ENCODE results near the gene RNASEH2C. TPM values are rescaled to one million over a fixed set of nuclear protein-coding genes. Genes with fewer than 3 reads are reported as not detected.

RNASEH2C gene
- total and polyA plus RNA-seq, 2 of the 13 experiments (the other 11 are each of a cell fraction or from before 2014, with no cell fraction given) = 27.4 to 50.9 TPM

GRCh38 chr11:65700399-65700798 is 20.2 kb downstream of the RNASEH2C start (continued):
- TF ChIP-seq ZNF790 (CRISPR knock-in tag; IDR thresholded peaks at IDR 0.05; ENCODE audit: borderline replicate concordance) (no peak), KLF16 (CRISPR knock-in tag; IDR thresholded peaks at IDR 0.05) (no peak), ZNF749 (CRISPR knock-in tag; IDR thresholded peaks at IDR 0.05; ENCODE audit: borderline replicate concordance) (no peak)

DNA sequence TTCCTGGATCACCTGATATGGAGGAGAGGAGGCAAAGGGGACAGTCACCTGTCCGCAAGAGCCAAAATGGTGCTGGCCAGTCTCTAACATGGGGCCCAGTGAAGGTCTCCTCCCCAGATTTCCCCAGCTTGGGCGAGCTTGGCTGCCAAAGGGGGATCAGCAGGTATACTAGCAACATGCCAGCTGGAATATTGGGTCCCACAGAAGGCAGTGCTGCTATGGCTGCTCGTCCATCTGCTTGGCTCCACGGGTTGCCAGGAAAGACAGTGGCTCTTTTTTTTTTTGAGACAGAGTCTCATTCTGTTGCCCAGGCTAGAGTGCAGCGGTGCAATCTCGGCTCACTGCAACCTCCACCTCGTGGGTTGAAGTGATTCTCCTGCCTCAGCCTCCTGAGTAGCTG is 21.3 kb downstream of the RNASEH2C start:
- CTCF ChIA-PET (ENCODE audit: low intra/inter-chr PET ratio, low total read pairs) = no interaction called here
- no TSS peak for BruUV-seq (replicated peaks)
- POLR2A ChIA-PET = no interaction called here
- Histone ChIP-seq H3K36me3 (replicated peaks in 1 of 2; ENCODE audit: control insufficient read depth in 1 of 2, insufficient read depth in 2 of 2, low read length in 2 of 2) (no peaks in the 10 kb centered on the region), H3K9me3 (ENCODE audit: low read length) (no peaks in the 10 kb centered on the region), H3K9ac (ENCODE audit: insufficient read depth, low read depth, low read length) (no peak overlapping the region), H3K27me3 (ENCODE audit: control insufficient read depth in 1 of 2, insufficient read depth in 2 of 2, low read length in 2 of 2) (peaks cover 2 to 38% of the 10 kb centered on the region in 2 experiments), H3K4me1 (ENCODE audit: insufficient read depth, low read length) (peaks cover 15% of the 10 kb centered on the region), H3K79me2 (ENCODE audit: insufficient read depth, low read length) (no peaks in the 10 kb centered on the region), H4K20me1 (ENCODE audit: insufficient read depth, low read length) (no peaks in the 10 kb centered on the region), H3K4me3 (replicated peaks in 1 of 3; ENCODE audit: insufficient read depth in 1 of 3, low read depth in 2 of 3, low read length in 3 of 3) (no peak overlapping the region), H2AFZ (ENCODE audit: low read length) (no peak overlapping the region), H3K27ac (ENCODE audit: extremely low read length, insufficient read depth, low read length) (no peak overlapping the region), H3K4me2 (ENCODE audit: low read depth, low read length) (no peak overlapping the region)
- FAIRE-seq = no peak
- 23% methylated on average over 7 of the region's 7 CpGs for WGBS (ENCODE audit: low lambda C conversion rate)
- no peak for ATAC-seq
- in situ Hi-C loops (cut with HindIII; ENCODE audit: extremely low pct_ligation_motif_present, low pct_unique_long_range_greater_than_20kb) = no loop called here
- DNase-seq (ENCODE audit: low spot score) = no peak
- intact Hi-C loops (cut with micrococcal nuclease; ENCODE audit: unreplicated experiment) = no loop called here
- TF ChIP-seq MATR3 (CRISPR knock-in tag; IDR thresholded peaks at IDR 0.05) = no peak
- TF ChIP-seq MTF1 (CRISPR knock-in tag; IDR thresholded peaks at IDR 0.05) = no peak
- no peak for TF ChIP-seq ZFP82 (CRISPR knock-in tag; IDR thresholded peaks at IDR 0.05; ENCODE audit: borderline replicate concordance)
- TF ChIP-seq, protein P1, sequence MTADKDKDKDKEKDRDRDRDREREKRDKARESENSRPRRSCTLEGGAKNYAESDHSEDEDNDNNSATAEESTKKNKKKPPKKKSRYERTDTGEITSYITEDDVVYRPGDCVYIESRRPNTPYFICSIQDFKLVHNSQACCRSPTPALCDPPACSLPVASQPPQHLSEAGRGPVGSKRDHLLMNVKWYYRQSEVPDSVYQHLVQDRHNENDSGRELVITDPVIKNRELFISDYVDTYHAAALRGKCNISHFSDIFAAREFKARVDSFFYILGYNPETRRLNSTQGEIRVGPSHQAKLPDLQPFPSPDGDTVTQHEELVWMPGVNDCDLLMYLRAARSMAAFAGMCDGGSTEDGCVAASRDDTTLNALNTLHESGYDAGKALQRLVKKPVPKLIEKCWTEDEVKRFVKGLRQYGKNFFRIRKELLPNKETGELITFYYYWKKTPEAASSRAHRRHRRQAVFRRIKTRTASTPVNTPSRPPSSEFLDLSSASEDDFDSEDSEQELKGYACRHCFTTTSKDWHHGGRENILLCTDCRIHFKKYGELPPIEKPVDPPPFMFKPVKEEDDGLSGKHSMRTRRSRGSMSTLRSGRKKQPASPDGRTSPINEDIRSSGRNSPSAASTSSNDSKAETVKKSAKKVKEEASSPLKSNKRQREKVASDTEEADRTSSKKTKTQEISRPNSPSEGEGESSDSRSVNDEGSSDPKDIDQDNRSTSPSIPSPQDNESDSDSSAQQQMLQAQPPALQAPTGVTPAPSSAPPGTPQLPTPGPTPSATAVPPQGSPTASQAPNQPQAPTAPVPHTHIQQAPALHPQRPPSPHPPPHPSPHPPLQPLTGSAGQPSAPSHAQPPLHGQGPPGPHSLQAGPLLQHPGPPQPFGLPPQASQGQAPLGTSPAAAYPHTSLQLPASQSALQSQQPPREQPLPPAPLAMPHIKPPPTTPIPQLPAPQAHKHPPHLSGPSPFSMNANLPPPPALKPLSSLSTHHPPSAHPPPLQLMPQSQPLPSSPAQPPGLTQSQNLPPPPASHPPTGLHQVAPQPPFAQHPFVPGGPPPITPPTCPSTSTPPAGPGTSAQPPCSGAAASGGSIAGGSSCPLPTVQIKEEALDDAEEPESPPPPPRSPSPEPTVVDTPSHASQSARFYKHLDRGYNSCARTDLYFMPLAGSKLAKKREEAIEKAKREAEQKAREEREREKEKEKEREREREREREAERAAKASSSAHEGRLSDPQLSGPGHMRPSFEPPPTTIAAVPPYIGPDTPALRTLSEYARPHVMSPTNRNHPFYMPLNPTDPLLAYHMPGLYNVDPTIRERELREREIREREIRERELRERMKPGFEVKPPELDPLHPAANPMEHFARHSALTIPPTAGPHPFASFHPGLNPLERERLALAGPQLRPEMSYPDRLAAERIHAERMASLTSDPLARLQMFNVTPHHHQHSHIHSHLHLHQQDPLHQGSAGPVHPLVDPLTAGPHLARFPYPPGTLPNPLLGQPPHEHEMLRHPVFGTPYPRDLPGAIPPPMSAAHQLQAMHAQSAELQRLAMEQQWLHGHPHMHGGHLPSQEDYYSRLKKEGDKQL (CRISPR knock-in tag; IDR thresholded peaks at IDR 0.05; ENCODE audit: low read depth) = no peak
- no peak for TF ChIP-seq SMYD3 (CRISPR knock-in tag; IDR thresholded peaks at IDR 0.05)
- TF ChIP-seq SMARCC2 (IDR thresholded peaks at IDR 0.05) = no peak
- no peak for TF ChIP-seq ELF4 (CRISPR knock-in tag; IDR thresholded peaks at IDR 0.05; ENCODE audit: borderline replicate concordance)
- TF ChIP-seq ISX (CRISPR knock-in tag; conservative IDR thresholded peaks at IDR 0.05) = no peak
- TF ChIP-seq MED13 (CRISPR knock-in tag; IDR thresholded peaks at IDR 0.05) = no peak
- no peak for TF ChIP-seq GTF2F1 (IDR thresholded peaks at IDR 0.05; ENCODE audit: low read length)
- TF ChIP-seq NCOA5 (CRISPR knock-in tag; IDR thresholded peaks at IDR 0.05) = no peak
- TF ChIP-seq MNT (IDR thresholded peaks at IDR 0.05) = no peak
- TF ChIP-seq ZNF17 (CRISPR knock-in tag; IDR thresholded peaks at IDR 0.05) = no peak
- TF ChIP-seq KDM4B (CRISPR knock-in tag; IDR thresholded peaks at IDR 0.05) = no peak
- no peak for TF ChIP-seq MEF2D (CRISPR knock-in tag; IDR thresholded peaks at IDR 0.05)
- no peak for TF ChIP-seq ATF5 (CRISPR knock-in tag; IDR thresholded peaks at IDR 0.05; ENCODE audit: low read depth)
